WI38 (cell line): ENCODE data around the gene TRABD2B.

Source experiments
- H3K4me3 ChIP-seq: 2 replicates; pipeline ENCODE4 v1.5.1; 2011; ENCODE audit warnings: low read depth, mild to moderate bottlenecking, control low read depth, low read length
- CTCF ChIP-seq: IDR thresholded peaks from 2 replicates; pipeline ENCODE4 v1.5.1; 2012; ENCODE audit warnings: low read depth, mild to moderate bottlenecking, control low read depth, low read length

TRABD2B gene

GRCh38 chr1:47785561-47786271 lies 211.5 kb downstream of the TRABD2B start:
- H3K4me3 ChIP-seq: no peak overlapping the region
- TF ChIP-seq CTCF: no peak

- no peak for TF ChIP-seq CTCF
Observed at GRCh38 chr1:47785118-47785517, 212.1 kb downstream of the TRABD2B start.

GRCh38 chr1:47784497-47784822 lies 212.7 kb downstream of the TRABD2B start:
- no peak for TF ChIP-seq CTCF
- no peak overlapping the region for H3K4me3 ChIP-seq

More at GRCh38 chr1:47785118-47785517, 212.1 kb downstream of the TRABD2B start:
- no peak overlapping the region for H3K4me3 ChIP-seq

- no peak for TF ChIP-seq CTCF
- H3K4me3 ChIP-seq: no peak overlapping the region
Observed at GRCh38 chr1:47783638-47784496, 213.3 kb downstream of the TRABD2B start.

GRCh38 chr1:47782414-47783166 lies 214.6 kb downstream of the TRABD2B start:
- TF ChIP-seq CTCF: no peak
- H3K4me3 ChIP-seq: no peak overlapping the region

- no peak overlapping the region for H3K4me3 ChIP-seq
- TF ChIP-seq CTCF: no peak
Observed at GRCh38 chr1:47781171-47781959, 215.8 kb downstream of the TRABD2B start.
